ENCODE results near the gene PRR29.
"Not testable (repeated sequence)": the region's sequence is repeated elsewhere in the genome, so short reads cannot be mapped to it uniquely, and the experiment has no call there.

PRR29 gene

GRCh38 chr17:64015447-64015846, 17.3 kb downstream of the PRR29 start:
- DNase-seq (ENCODE audit: low spot score), result no peak

- no peak for DNase-seq (ENCODE audit: low spot score)
Measured at GRCh38 chr17:64016231-64016784, 18.2 kb downstream of the PRR29 start.

GRCh38 chr17:64016974-64017373, 18.8 kb downstream of the PRR29 start:
- no peak for DNase-seq (ENCODE audit: low spot score)

GRCh38 chr17:64017381-64017980, 19.3 kb downstream of the PRR29 start:
- DNase-seq (ENCODE audit: low spot score), result no peak

- DNase-seq (ENCODE audit: low spot score), result not testable (repeated sequence)
Measured at GRCh38 chr17:64019551-64019961, 21.4 kb downstream of the PRR29 start.

GRCh38 chr17:64020056-64020766, 22.1 kb downstream of the PRR29 start, which contains the start of gene ICAM2:
ICAM2 (minus strand) TSS chr17:64020633; CDS start chr17:64006691, 13,942 bp downstream.
- DNase-seq (ENCODE audit: low spot score), result no peak

- DNase-seq (ENCODE audit: low spot score), result no peak
Measured at GRCh38 chr17:64022611-64023063, 24.5 kb downstream of the PRR29 start.

- no peak for DNase-seq (ENCODE audit: low spot score)
Measured at GRCh38 chr17:64024215-64024654, 26.1 kb downstream of the PRR29 start.

- no peak for DNase-seq (ENCODE audit: low spot score)
Measured at GRCh38 chr17:64024781-64025731, 26.9 kb downstream of the PRR29 start.

GRCh38 chr17:64025732-64026294, 27.7 kb downstream of the PRR29 start:
- peak; percentile 65 for DNase-seq (ENCODE audit: low spot score)

GRCh38 chr17:64028874-64029464, 30.8 kb downstream of the PRR29 start:
- peak; percentile 72 for DNase-seq (ENCODE audit: low spot score)

GRCh38 chr17:64032081-64032480, 33.9 kb downstream of the PRR29 start:
- peak; percentile 13 for DNase-seq (ENCODE audit: low spot score)

GRCh38 chr17:64036198-64036922, 38.2 kb downstream of the PRR29 start:
- no peak for DNase-seq (ENCODE audit: low spot score)

GRCh38 chr17:64037180-64037579, 39.0 kb downstream of the PRR29 start:
- DNase-seq (ENCODE audit: low spot score), result no peak

GRCh38 chr17:64037802-64038201, 39.7 kb downstream of the PRR29 start:
- no peak for DNase-seq (ENCODE audit: low spot score)

GRCh38 chr17:64038331-64039105, 40.4 kb downstream of the PRR29 start:
- no peak for DNase-seq (ENCODE audit: low spot score)

- no peak for DNase-seq (ENCODE audit: low spot score)
Measured at GRCh38 chr17:64039106-64039400, 40.9 kb downstream of the PRR29 start.

- DNase-seq (ENCODE audit: low spot score), result no peak
Measured at GRCh38 chr17:64040206-64040605, 42.1 kb downstream of the PRR29 start.

GRCh38 chr17:64041912-64042311, 43.8 kb downstream of the PRR29 start:
- no peak for DNase-seq (ENCODE audit: low spot score)

Data from AG08395 (cell line).